HG03103 (cell line): ENCODE measurements around the gene TSPAN17.

Experiments used
- ATAC-seq: cut with Tn5 transposase; IDR thresholded peaks from one replicate; pipeline ENCODE4 v1.9.1; 2021; ENCODE audit warnings: low read depth; ENCODE audit not compliant: unreplicated experiment

TSPAN17 gene

DNA sequence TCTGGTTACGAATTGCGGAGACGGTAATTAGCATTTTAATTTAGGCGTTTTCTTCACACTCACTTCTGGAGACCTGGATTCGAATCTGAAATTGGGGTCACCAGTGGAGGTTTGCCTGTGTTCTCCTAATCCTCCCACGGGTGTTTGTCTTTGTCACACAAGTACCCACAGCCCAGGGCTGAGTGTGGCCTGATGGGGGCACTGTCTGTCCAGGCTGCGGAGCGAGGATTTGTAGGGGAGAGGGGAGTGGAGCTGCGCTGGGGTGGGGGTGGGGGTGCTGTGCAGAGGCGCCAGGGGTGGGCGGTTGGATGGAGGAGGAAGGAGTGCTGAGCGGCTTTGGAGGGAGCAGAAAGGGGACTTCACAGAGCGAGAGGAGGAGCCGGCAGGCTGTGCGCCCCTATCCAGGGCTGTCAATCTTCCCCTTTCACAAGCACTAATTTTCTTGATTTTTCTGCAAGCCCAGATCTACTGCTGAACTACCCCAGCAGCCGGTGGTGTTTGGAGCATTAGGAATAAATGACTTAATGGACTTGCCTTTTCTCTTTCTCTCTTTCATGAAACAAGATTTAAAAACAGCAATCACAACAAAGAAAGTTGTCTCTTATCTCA lies 53.1 kb downstream of the TSPAN17 start:
- ATAC-seq, result no peak

DNA sequence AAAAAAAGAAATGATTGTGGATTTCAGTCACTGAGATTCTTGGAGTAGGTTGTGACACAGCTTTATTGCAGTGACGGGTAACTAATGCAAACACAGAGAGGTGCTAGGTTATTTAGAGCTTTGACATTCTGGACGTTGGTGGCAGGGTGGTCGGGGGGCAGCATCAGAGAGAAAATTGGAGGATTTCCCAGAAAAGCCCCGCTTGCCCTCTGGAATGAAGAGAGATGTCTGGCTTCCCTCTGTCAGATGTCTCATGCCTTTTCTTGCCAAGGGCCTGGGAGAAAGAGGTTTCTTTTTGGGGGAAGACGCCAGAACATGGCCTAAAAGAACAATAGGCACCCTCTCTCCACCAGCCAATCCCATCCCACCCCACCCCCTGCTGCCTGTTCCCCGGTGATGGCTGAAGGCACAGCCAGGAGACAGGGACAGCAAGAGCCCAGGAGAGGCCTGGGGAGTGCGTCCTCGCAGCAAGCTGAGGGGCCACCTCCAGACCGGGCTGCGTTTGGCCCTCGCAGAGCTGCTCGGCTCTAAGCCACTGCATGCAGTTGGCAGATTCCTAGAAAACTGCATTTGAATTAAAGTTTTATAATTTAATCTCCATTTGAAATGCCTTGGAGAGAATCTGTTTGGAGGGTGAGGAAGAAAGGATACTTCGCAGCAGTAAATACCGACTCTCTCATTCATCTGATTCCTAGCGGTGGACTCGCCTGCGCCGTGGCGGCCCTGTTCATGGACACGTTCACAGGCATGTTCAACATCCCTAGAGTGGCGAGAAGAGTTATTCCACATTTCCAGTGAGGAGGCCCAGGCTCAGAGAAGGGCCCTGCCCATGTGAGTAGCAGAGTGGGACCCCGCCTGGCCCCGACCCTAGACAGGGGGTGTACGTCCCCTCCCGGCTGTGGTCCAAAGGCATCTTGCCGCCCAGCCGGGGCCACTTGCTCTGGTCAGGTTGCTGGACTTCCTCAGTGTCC lies 55.7 kb downstream of the TSPAN17 start:
- ATAC-seq, result no peak

DNA sequence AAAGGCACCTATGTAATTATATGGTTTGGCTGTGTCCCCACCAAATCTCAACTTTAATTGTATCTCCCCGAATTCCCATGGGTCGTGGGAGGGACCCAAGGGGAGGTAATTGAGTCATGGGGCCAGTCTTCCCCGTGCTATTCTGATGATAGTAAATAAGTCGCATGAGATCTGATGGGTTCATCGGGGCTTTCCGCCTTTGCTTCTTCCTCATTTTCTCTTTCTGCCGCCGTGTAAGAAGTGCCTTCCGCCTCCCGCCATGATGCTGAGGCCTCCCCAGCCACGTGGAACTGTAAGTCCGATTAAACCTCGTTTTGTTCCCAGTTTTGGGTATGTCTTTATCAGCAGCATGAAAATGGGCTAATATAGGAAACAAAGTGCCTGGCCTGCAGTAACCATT lies 56.6 kb downstream of the TSPAN17 start:
- ATAC-seq, result no peak

- ATAC-seq, result no peak
Measured at GRCh38 chr5:176704355-176704754, 57.1 kb downstream of the TSPAN17 start.

- no peak for ATAC-seq
Measured at GRCh38 chr5:176704817-176705216, 57.5 kb downstream of the TSPAN17 start.
